ENCODE measurements around the gene IPO9. TPM values are rescaled to one million over a fixed set of nuclear protein-coding genes. Genes with fewer than 3 reads are reported as not detected.

IPO9 gene
- total RNA-seq, 2 donors from 2014 or later = 11.7 to 12.2 TPM

- Histone ChIP-seq H3K36me3 (replicated peaks in 1 of 2; ENCODE audit: insufficient read depth in 1 of 2, low read depth in 2 of 2) (peaks cover 0 to 5% of the 10 kb centered on the region in 2 donors), H3K4me3 (no peak overlapping the region), H3K9me3 (no peaks in the 10 kb centered on the region), H3K27ac (no peak overlapping the region), H3K4me1 (no peaks in the 10 kb centered on the region), H3K27me3 (no peaks in the 10 kb centered on the region)
- WGBS, 2 donors = 94 to 98% methylated on average over 2 of the region's 2 CpGs
- intact Hi-C loops (cut with DNase I) = no loop called here
- ATAC-seq (no peak), DNase-seq (no peak)
- no peak for TF ChIP-seq POLR2A (IDR thresholded peaks at IDR 0.05)
- TF ChIP-seq CTCF (IDR thresholded peaks at IDR 0.05) = no peak
Observed at GRCh38 chr1:201820413-201820812, 8.5 kb upstream of the IPO9 start.

GRCh38 chr1:201825245-201825644 lies 3.7 kb upstream of the IPO9 start:
- DNase-seq (no peak), ATAC-seq (no peak)
- TF ChIP-seq POLR2A (IDR thresholded peaks at IDR 0.05) (no peak), CTCF (IDR thresholded peaks at IDR 0.05) (no peak)
- Histone ChIP-seq H3K4me3 (no peak overlapping the region), H3K9me3 (no peaks in the 10 kb centered on the region), H3K27ac (no peak overlapping the region), H3K4me1 (peaks cover 7% of the 10 kb centered on the region), H3K36me3 (replicated peaks in 1 of 2; ENCODE audit: insufficient read depth in 1 of 2, low read depth in 2 of 2) (no peaks in the 10 kb centered on the region), H3K27me3 (no peaks in the 10 kb centered on the region)
- intact Hi-C loops (cut with DNase I) = no loop called here
- WGBS, 2 donors = 27 to 49% methylated on average over 3 of the region's 3 CpGs

- H3K27ac ChIP-seq = no peak overlapping the region
- ATAC-seq (no peak), DNase-seq (no peak)
- 60 to 80% methylated on average over 4 of the region's 4 CpGs for WGBS, 2 donors
- H3K9me3 ChIP-seq = no peaks in the 10 kb centered on the region
- H3K4me1 ChIP-seq = peaks cover 20% of the 10 kb centered on the region
- TF ChIP-seq POLR2A (IDR thresholded peaks at IDR 0.05) (no peak), CTCF (IDR thresholded peaks at IDR 0.05) (no peak)
- H3K4me3 ChIP-seq = no peak overlapping the region
- H3K27me3 ChIP-seq = no peaks in the 10 kb centered on the region
- intact Hi-C loops (cut with DNase I) = no loop called here
- no peaks in the 10 kb centered on the region for H3K36me3 ChIP-seq (replicated peaks in 1 of 2; ENCODE audit: insufficient read depth in 1 of 2, low read depth in 2 of 2)
Observed at GRCh38 chr1:201826830-201827229, 2.1 kb upstream of the IPO9 start.

- H3K27me3 ChIP-seq = no peaks in the 10 kb centered on the region
- DNase-seq (no peak), ATAC-seq (no peak)
- H3K4me1 ChIP-seq = peaks cover 25% of the 10 kb centered on the region
- H3K36me3 ChIP-seq (replicated peaks in 1 of 2; ENCODE audit: insufficient read depth in 1 of 2, low read depth in 2 of 2) = no peaks in the 10 kb centered on the region
- WGBS, 2 donors = 79 to 83% methylated on average over 8 of the region's 8 CpGs
- TF ChIP-seq CTCF (IDR thresholded peaks at IDR 0.05) (no peak), POLR2A (IDR thresholded peaks at IDR 0.05) (no peak)
- H3K9me3 ChIP-seq = no peaks in the 10 kb centered on the region
- intact Hi-C loops (cut with DNase I) = no loop called here
- no peak overlapping the region for H3K4me3 ChIP-seq
- no peak overlapping the region for H3K27ac ChIP-seq
Observed at GRCh38 chr1:201827321-201828216, 1.4 kb upstream of the IPO9 start.
